Ishikawa (cell line): ENCODE measurements around the gene CYB561D1.

ENCODE experiments used
- CEBPB ChIP-seq: IDR thresholded peaks from 2 replicates; pipeline ENCODE4 v1.6.1; 2012
- CREB1 ChIP-seq: IDR thresholded peaks from 2 replicates; pipeline ENCODE4 v1.6.1; 2012; ENCODE audit warnings: low read depth
- EGR1 ChIP-seq: IDR thresholded peaks from 2 replicates; pipeline ENCODE4 v1.6.1; 2012
- EP300 ChIP-seq: IDR thresholded peaks from 2 replicates; pipeline ENCODE4 v1.6.1; 2012; ENCODE audit warnings: borderline replicate concordance
- FOXM1 ChIP-seq: IDR thresholded peaks from 2 replicates; pipeline ENCODE4 v1.6.1; 2012; ENCODE audit warnings: low read depth, borderline replicate concordance
- NFIC ChIP-seq: IDR thresholded peaks from 2 replicates; pipeline ENCODE4 v1.6.1; 2012
- RAD21 ChIP-seq: IDR thresholded peaks from 2 replicates; pipeline ENCODE4 v1.6.1; 2012; ENCODE audit warnings: low read depth
- REST ChIP-seq: IDR thresholded peaks from 2 replicates; pipeline ENCODE4 v1.6.1; 2012; ENCODE audit warnings: low read depth, mild to moderate bottlenecking
- TAF1 ChIP-seq: IDR thresholded peaks from 2 replicates; pipeline ENCODE4 v1.6.1; 2012; ENCODE audit warnings: low read depth, mild to moderate bottlenecking
- TCF12 ChIP-seq: IDR thresholded peaks from 2 replicates; pipeline ENCODE4 v1.6.1; 2012; ENCODE audit warnings: low read depth
- TEAD4 ChIP-seq: IDR thresholded peaks from 2 replicates; pipeline ENCODE4 v1.6.1; 2012
- YY1 ChIP-seq: IDR thresholded peaks from 2 replicates; pipeline ENCODE4 v1.6.1; 2012; ENCODE audit warnings: low read depth
- ZBTB7A ChIP-seq: IDR thresholded peaks from 2 replicates; pipeline ENCODE4 v1.6.1; 2012; ENCODE audit warnings: low read depth
- TF ChIP-seq, protein P1 (sequence below): IDR thresholded peaks from 2 replicates; pipeline ENCODE4 v1.6.1; 2012
- TF ChIP-seq, protein P2 (sequence below): IDR thresholded peaks from 2 replicates; pipeline ENCODE4 v1.6.1; 2012

CYB561D1 gene

GRCh38 chr1:109528712-109529111 is 34.8 kb downstream of the CYB561D1 start:
- TF ChIP-seq TCF12 (no peak), CREB1 (no peak), TAF1 (no peak), ZBTB7A (no peak), RAD21 (no peak), EP300 (no peak), NFIC (no peak), FOXM1 (no peak), CEBPB (no peak), REST (no peak)
- TF ChIP-seq, protein P1, sequence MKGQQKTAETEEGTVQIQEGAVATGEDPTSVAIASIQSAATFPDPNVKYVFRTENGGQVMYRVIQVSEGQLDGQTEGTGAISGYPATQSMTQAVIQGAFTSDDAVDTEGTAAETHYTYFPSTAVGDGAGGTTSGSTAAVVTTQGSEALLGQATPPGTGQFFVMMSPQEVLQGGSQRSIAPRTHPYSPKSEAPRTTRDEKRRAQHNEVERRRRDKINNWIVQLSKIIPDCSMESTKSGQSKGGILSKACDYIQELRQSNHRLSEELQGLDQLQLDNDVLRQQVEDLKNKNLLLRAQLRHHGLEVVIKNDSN, result no peak
- TF ChIP-seq, protein P2, sequence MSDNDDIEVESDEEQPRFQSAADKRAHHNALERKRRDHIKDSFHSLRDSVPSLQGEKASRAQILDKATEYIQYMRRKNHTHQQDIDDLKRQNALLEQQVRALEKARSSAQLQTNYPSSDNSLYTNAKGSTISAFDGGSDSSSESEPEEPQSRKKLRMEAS, result no peak

- TF ChIP-seq RAD21 (no peak), CREB1 (no peak), NFIC (peak; percentile 30; the same call in 1 of the 2 replicates)
These were observed 36.1 kb downstream of the CYB561D1 start for GRCh38 chr1:109529881-109530456.

- TF ChIP-seq EGR1 (no peak), RAD21 (no peak), TAF1 (no peak), ZBTB7A (no peak), FOXM1 (no peak), EP300 (no peak), NFIC (no peak), TEAD4 (no peak), REST (no peak), CEBPB (no peak), CREB1 (no peak), TCF12 (no peak), YY1 (no peak)
- TF ChIP-seq, protein P1, result no peak
- TF ChIP-seq, protein P2, result no peak
These were observed 36.7 kb downstream of the CYB561D1 start for GRCh38 chr1:109530457-109531087.

- no peak for TF ChIP-seq CREB1
- TF ChIP-seq YY1, result no peak
- no peak for TF ChIP-seq RAD21
These were observed 37.5 kb downstream of the CYB561D1 start for GRCh38 chr1:109531380-109531779.

GRCh38 chr1:109531826-109532364 is 38.0 kb downstream of the CYB561D1 start:
- TF ChIP-seq, protein P2, result no peak
- TF ChIP-seq, protein P1, result no peak
- TF ChIP-seq TAF1 (no peak), FOXM1 (no peak), RAD21 (no peak), CREB1 (no peak), REST (no peak), EP300 (no peak), YY1 (no peak), NFIC (no peak), TCF12 (no peak), ZBTB7A (no peak), EGR1 (no peak), CEBPB (no peak), TEAD4 (no peak)
